ENCODE results near the gene TJP2. TPM values are rescaled to one million over a fixed set of nuclear protein-coding genes. Genes with fewer than 3 reads are reported as not detected.

Gene TJP2
- total RNA-seq, 4 donors from 2014 or later = 137 to 191 (median 167) TPM

GRCh38 chr9:69253057-69253456, 79.0 kb downstream of the TJP2 start:
- intact Hi-C loops (cut with DNase I; ENCODE audit: low total_unique reads) = no loop called here

GRCh38 chr9:69254223-69254622, 80.1 kb downstream of the TJP2 start:
- 94 to 98% methylated on average over 10 to 11 of the region's 11 CpGs for WGBS, 2 donors
- intact Hi-C loops (cut with DNase I; ENCODE audit: low total_unique reads) = no loop called here
- H3K4me3 ChIP-seq (ENCODE audit: low read depth, poor library complexity, severe bottlenecking) = no peak overlapping the region
- no peak for TF ChIP-seq POLR2A (IDR thresholded peaks at IDR 0.05)
- TF ChIP-seq CTCF (IDR thresholded peaks at IDR 0.05) = no peak
- peak in 1 of 2 donors; percentile 85 for DNase-seq (ENCODE audit: low spot score in 2 of 2)

More at GRCh38 chr9:69253057-69253456, 79.0 kb downstream of the TJP2 start:
- H3K4me3 ChIP-seq (ENCODE audit: low read depth, poor library complexity, severe bottlenecking) = no peak overlapping the region
- no peak for DNase-seq (ENCODE audit: low spot score in 2 of 2)
- TF ChIP-seq POLR2A (IDR thresholded peaks at IDR 0.05) (no peak), CTCF (IDR thresholded peaks at IDR 0.05) (no peak)
- 22 to 28% methylated on average over 4 of the region's 4 CpGs for WGBS, 2 donors

- no peak for DNase-seq (ENCODE audit: low spot score in 2 of 2)
- no peak overlapping the region for H3K4me3 ChIP-seq (ENCODE audit: low read depth, poor library complexity, severe bottlenecking)
- no peak for TF ChIP-seq CTCF (IDR thresholded peaks at IDR 0.05)
- no peak for TF ChIP-seq POLR2A (IDR thresholded peaks at IDR 0.05)
- intact Hi-C loops (cut with DNase I; ENCODE audit: low total_unique reads) = no loop called here
- 94 to 97% methylated on average over 1 of the region's 1 CpG for WGBS, 2 donors
Observed at GRCh38 chr9:69255591-69255990, 81.5 kb downstream of the TJP2 start.

- 76 to 82% methylated on average over 5 of the region's 5 CpGs for WGBS, 2 donors
- intact Hi-C loops (cut with DNase I; ENCODE audit: low total_unique reads) = no loop called here
- TF ChIP-seq POLR2A (IDR thresholded peaks at IDR 0.05) = no peak
- TF ChIP-seq CTCF (IDR thresholded peaks at IDR 0.05) = no peak
Observed at GRCh38 chr9:69258551-69258950, 84.5 kb downstream of the TJP2 start.

GRCh38 chr9:69260161-69260560, 86.1 kb downstream of the TJP2 start:
- WGBS, 2 donors = 55 to 72% methylated on average over 5 of the region's 5 CpGs
- DNase-seq (ENCODE audit: low spot score in 2 of 2) = no peak
- H3K4me3 ChIP-seq (ENCODE audit: low read depth, poor library complexity, severe bottlenecking) = no peak overlapping the region
- intact Hi-C loops (cut with DNase I; ENCODE audit: low total_unique reads) = no loop called here
- no peak for TF ChIP-seq POLR2A (IDR thresholded peaks at IDR 0.05)

More at GRCh38 chr9:69258551-69258950, 84.5 kb downstream of the TJP2 start:
- no peak overlapping the region for H3K4me3 ChIP-seq (ENCODE audit: low read depth, poor library complexity, severe bottlenecking)
- DNase-seq (ENCODE audit: low spot score in 2 of 2) = no peak

GRCh38 chr9:69261636-69262035, 87.6 kb downstream of the TJP2 start:
- intact Hi-C loops (cut with DNase I; ENCODE audit: low total_unique reads) = no loop called here
- H3K4me3 ChIP-seq (ENCODE audit: low read depth, poor library complexity, severe bottlenecking) = no peak overlapping the region
- WGBS, 2 donors = 79% methylated on average over 3 of the region's 3 CpGs
- TF ChIP-seq POLR2A (IDR thresholded peaks at IDR 0.05) = no peak
- no peak for TF ChIP-seq CTCF (IDR thresholded peaks at IDR 0.05)
- DNase-seq (ENCODE audit: low spot score in 2 of 2) = no peak

All from lower leg skin (tissue), 4 donors.